ENCODE data around the gene NPPA. TPM values are rescaled to one million over a fixed set of nuclear protein-coding genes. Genes with fewer than 3 reads are reported as not detected.
A peak's percentile ranks its signal among the peaks of the same experiment; 100 is the strongest.

The NPPA gene
- total and polyA plus RNA-seq, 2 donors (not counting 1 experiment from before 2014, with no cell fraction given) = not detected

GRCh38 chr1:11878081-11878890 lies 30.7 kb upstream of the NPPA start:
- Histone ChIP-seq H3K79me2 (ENCODE audit: control insufficient read depth, insufficient read depth, low read length) (no peaks in the 10 kb centered on the region), H3K9ac (ENCODE audit: insufficient read depth, low read length) (no peak overlapping the region), H3K27ac (ENCODE audit: insufficient read depth, low read length) (no peak overlapping the region), H3K27me3 (ENCODE audit: control insufficient read depth, insufficient read depth, low read length) (peaks cover 29% of the 10 kb centered on the region), H3K9me3 (ENCODE audit: control insufficient read depth, insufficient read depth, low read depth, low read length) (no peaks in the 10 kb centered on the region), H2AFZ (ENCODE audit: low read length) (no peak overlapping the region), H3K4me2 (ENCODE audit: extremely low read depth, insufficient read depth, low read length) (no peak overlapping the region), H3K4me1 (ENCODE audit: control insufficient read depth, extremely low read depth, insufficient read depth, low read length) (no peaks in the 10 kb centered on the region), H3K4me3 (replicated peaks in 1 of 4; ENCODE audit: control extremely low read depth in 1 of 4, insufficient read depth in 1 of 4, low read depth in 3 of 4, low read length in 4 of 4) (no peak overlapping the region), H3K36me3 (ENCODE audit: control insufficient read depth, insufficient read depth, low read length) (no peaks in the 10 kb centered on the region), H4K20me1 (ENCODE audit: control insufficient read depth, extremely low read depth, insufficient read depth, low read length) (no peaks in the 10 kb centered on the region)
- DNase-seq (ENCODE audit: low read depth in 2 of 2) = no peak
- no peak for TF ChIP-seq CTCF (conservative IDR thresholded peaks at IDR 0.05 in 1 of 2, IDR thresholded peaks at IDR 0.05 in 1 of 2; ENCODE audit: low read depth in 1 of 2, low read length in 2 of 2)
- TF ChIP-seq EZH2 (IDR thresholded peaks at IDR 0.05; ENCODE audit: low read length, missing control alignments) = no peak

GRCh38 chr1:11877074-11877473 lies 29.5 kb upstream of the NPPA start:
- no peaks in the 10 kb centered on the region for H4K20me1 ChIP-seq (ENCODE audit: control insufficient read depth, extremely low read depth, insufficient read depth, low read length)
- H3K4me3 ChIP-seq (replicated peaks in 1 of 4; ENCODE audit: control extremely low read depth in 1 of 4, insufficient read depth in 1 of 4, low read depth in 3 of 4, low read length in 4 of 4) = no peak overlapping the region
- peak in 1 of 2 donors; percentile 8 for DNase-seq (ENCODE audit: low read depth in 2 of 2)

GRCh38 chr1:11875094-11875493 lies 27.5 kb upstream of the NPPA start:
- Histone ChIP-seq H2AFZ (ENCODE audit: low read length) (no peak overlapping the region), H3K79me2 (ENCODE audit: control insufficient read depth, insufficient read depth, low read length) (no peaks in the 10 kb centered on the region), H4K20me1 (ENCODE audit: control insufficient read depth, extremely low read depth, insufficient read depth, low read length) (no peaks in the 10 kb centered on the region), H3K4me3 (replicated peaks in 1 of 4; ENCODE audit: control extremely low read depth in 1 of 4, insufficient read depth in 1 of 4, low read depth in 3 of 4, low read length in 4 of 4) (no peak overlapping the region), H3K9ac (ENCODE audit: insufficient read depth, low read length) (no peak overlapping the region), H3K9me3 (ENCODE audit: control insufficient read depth, insufficient read depth, low read depth, low read length) (no peaks in the 10 kb centered on the region), H3K27me3 (ENCODE audit: control insufficient read depth, insufficient read depth, low read length) (peaks cover 29% of the 10 kb centered on the region), H3K4me2 (ENCODE audit: extremely low read depth, insufficient read depth, low read length) (no peak overlapping the region), H3K36me3 (ENCODE audit: control insufficient read depth, insufficient read depth, low read length) (no peaks in the 10 kb centered on the region), H3K27ac (ENCODE audit: insufficient read depth, low read length) (no peak overlapping the region), H3K4me1 (ENCODE audit: control insufficient read depth, extremely low read depth, insufficient read depth, low read length) (no peaks in the 10 kb centered on the region)
- TF ChIP-seq CTCF (conservative IDR thresholded peaks at IDR 0.05 in 1 of 2, IDR thresholded peaks at IDR 0.05 in 1 of 2; ENCODE audit: low read depth in 1 of 2, low read length in 2 of 2) (no peak), EZH2 (IDR thresholded peaks at IDR 0.05; ENCODE audit: low read length, missing control alignments) (no peak)
- DNase-seq (ENCODE audit: low read depth in 2 of 2) = no peak

More at GRCh38 chr1:11877074-11877473, 29.5 kb upstream of the NPPA start:
- Histone ChIP-seq H3K27me3 (ENCODE audit: control insufficient read depth, insufficient read depth, low read length) (peaks cover 29% of the 10 kb centered on the region), H3K79me2 (ENCODE audit: control insufficient read depth, insufficient read depth, low read length) (no peaks in the 10 kb centered on the region), H2AFZ (ENCODE audit: low read length) (no peak overlapping the region), H3K4me2 (ENCODE audit: extremely low read depth, insufficient read depth, low read length) (no peak overlapping the region), H3K9me3 (ENCODE audit: control insufficient read depth, insufficient read depth, low read depth, low read length) (no peaks in the 10 kb centered on the region), H3K27ac (ENCODE audit: insufficient read depth, low read length) (no peak overlapping the region), H3K4me1 (ENCODE audit: control insufficient read depth, extremely low read depth, insufficient read depth, low read length) (no peaks in the 10 kb centered on the region), H3K9ac (ENCODE audit: insufficient read depth, low read length) (no peak overlapping the region), H3K36me3 (ENCODE audit: control insufficient read depth, insufficient read depth, low read length) (no peaks in the 10 kb centered on the region)
- no peak for TF ChIP-seq EZH2 (IDR thresholded peaks at IDR 0.05; ENCODE audit: low read length, missing control alignments)
- TF ChIP-seq CTCF (conservative IDR thresholded peaks at IDR 0.05 in 1 of 2, IDR thresholded peaks at IDR 0.05 in 1 of 2; ENCODE audit: low read depth in 1 of 2, low read length in 2 of 2) = no peak

Measured in fibroblast of lung (primary cell).